SK-N-SH (cell line): Measurements from ENCODE around the gene GHR.

Experiments
- CTCF ChIP-seq: fragments of 200-600 bp; sonication (generic); IDR thresholded peaks from 2 replicates; pipeline ENCODE4 v1.6.1; 2017; ENCODE audit warnings: antibody characterized with exemption, mild to moderate bottlenecking, moderate library complexity
- EP300 ChIP-seq, 2 experiments: IDR thresholded peaks; 2 replicates each; pipeline versions ENCODE4 v1.4.0 to v1.6.1; 2012; ENCODE audit warnings: borderline replicate concordance in 1 of 2, low read depth in 1 of 2, low read length in 1 of 2
- EZH2phosphoT487 ChIP-seq: fragments of 200-600 bp; sonication (generic); IDR thresholded peaks from 2 replicates; pipeline ENCODE4 v1.6.1; 2017; ENCODE audit warnings: low read depth, mixed run types, mild to moderate bottlenecking, antibody characterized with exemption, moderate library complexity, borderline replicate concordance
- FOXM1 ChIP-seq: IDR thresholded peaks from 2 replicates; pipeline ENCODE4 v1.4.0; 2012; ENCODE audit warnings: low read depth, mild to moderate bottlenecking
- JUND ChIP-seq: IDR thresholded peaks from 2 replicates; pipeline ENCODE4 v1.4.0; 2012
- MAX ChIP-seq: IDR thresholded peaks from 2 replicates; pipeline ENCODE4 v1.4.0; 2012; ENCODE audit warnings: low read depth
- NRF1 ChIP-seq: IDR thresholded peaks from 2 replicates; pipeline ENCODE4 v1.6.1; 2012; ENCODE audit warnings: low read depth, mild to moderate bottlenecking, low read length
- RAD21 ChIP-seq: IDR thresholded peaks from 2 replicates; pipeline ENCODE4 v1.6.1; 2012; ENCODE audit warnings: mild to moderate bottlenecking, low read length
- REST ChIP-seq: IDR thresholded peaks from 2 replicates; pipeline ENCODE4 v1.6.1; 2012; ENCODE audit warnings: mild to moderate bottlenecking, low read depth, low read length, moderate library complexity
- RFX5 ChIP-seq: IDR thresholded peaks from 2 replicates; pipeline ENCODE4 v1.6.1; 2012; ENCODE audit warnings: mild to moderate bottlenecking, improper control_type of control experiment, low read length
- TAF1 ChIP-seq: IDR thresholded peaks from 2 replicates; pipeline ENCODE4 v1.6.1; 2012; ENCODE audit warnings: low read depth, mild to moderate bottlenecking, low read length, moderate library complexity, borderline replicate concordance
- TCF12 ChIP-seq: IDR thresholded peaks from 2 replicates; pipeline ENCODE4 v1.4.0; 2012
- USF1 ChIP-seq: IDR thresholded peaks from 2 replicates; pipeline ENCODE4 v1.4.0; 2012; ENCODE audit warnings: low read depth, borderline replicate concordance

GRCh38 chr5:42597318-42597937 lies 174.2 kb downstream of the GHR start:
- TF ChIP-seq EP300 (IDR thresholded peaks at IDR 0.05; ENCODE audit: borderline replicate concordance in 1 of 2, low read depth in 1 of 2, low read length in 1 of 2) (no peak), NRF1 (no peak), FOXM1 (no peak), CTCF (no peak), TAF1 (no peak), EZH2phosphoT487 (no peak), REST (no peak), RAD21 (no peak), TCF12 (no peak), MAX (no peak), USF1 (no peak), JUND (no peak), RFX5 (no peak)
